Esophagus muscularis mucosa (tissue), 4 donors: ENCODE measurements around the gene NCOA7.

ENCODE experiments used
- EP300 ChIP-seq: sonication (generic); formaldehyde crosslinking; IDR thresholded peaks from one replicate; pipeline ENCODE4 v1.6.1; 2017; ENCODE audit warnings: antibody characterized with exemption
- POLR2A ChIP-seq: fragments of 450-650 bp; IDR thresholded peaks from one replicate; pipeline ENCODE4 v1.6.1; 2017; ENCODE audit warnings: antibody characterized with exemption, moderate library complexity, mild to moderate bottlenecking, low read depth
- POLR2AphosphoS5 ChIP-seq, 2 donors: sonication (generic); formaldehyde crosslinking; IDR thresholded peaks; one replicate each; pipeline ENCODE4 v1.6.1; 2017; ENCODE audit warnings: antibody characterized with exemption in 2 of 2
- TF ChIP-seq, protein P1 (sequence below), 3 experiments: fragments of 200-600 bp in 2 of 3; fragments of 450-650 bp in 1 of 3; sonication (generic) in 2 of 3; IDR thresholded peaks; one replicate each; pipeline ENCODE4 v1.5.1; 2017 to 2019; ENCODE audit warnings: antibody characterized with exemption in 3 of 3, mild to moderate bottlenecking in 2 of 3, moderate library complexity in 1 of 3

DNA sequence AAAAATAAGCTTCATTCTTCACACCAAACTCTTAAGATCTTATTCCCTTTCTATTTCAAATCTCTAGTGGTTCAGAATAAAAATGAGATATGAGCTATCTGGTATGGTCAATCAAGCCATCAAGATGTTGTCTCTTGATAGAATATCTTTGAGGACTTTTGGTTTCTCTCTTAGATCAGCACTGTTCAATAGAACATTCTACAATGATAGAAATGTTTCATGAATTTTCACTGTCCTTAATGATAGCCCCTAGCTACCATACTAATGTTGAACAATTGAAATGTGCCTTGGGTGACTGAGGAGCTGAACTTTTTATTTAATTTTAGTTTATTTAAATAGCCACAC is 141.7 kb downstream of the NCOA7 start:
- TF ChIP-seq, protein P1, sequence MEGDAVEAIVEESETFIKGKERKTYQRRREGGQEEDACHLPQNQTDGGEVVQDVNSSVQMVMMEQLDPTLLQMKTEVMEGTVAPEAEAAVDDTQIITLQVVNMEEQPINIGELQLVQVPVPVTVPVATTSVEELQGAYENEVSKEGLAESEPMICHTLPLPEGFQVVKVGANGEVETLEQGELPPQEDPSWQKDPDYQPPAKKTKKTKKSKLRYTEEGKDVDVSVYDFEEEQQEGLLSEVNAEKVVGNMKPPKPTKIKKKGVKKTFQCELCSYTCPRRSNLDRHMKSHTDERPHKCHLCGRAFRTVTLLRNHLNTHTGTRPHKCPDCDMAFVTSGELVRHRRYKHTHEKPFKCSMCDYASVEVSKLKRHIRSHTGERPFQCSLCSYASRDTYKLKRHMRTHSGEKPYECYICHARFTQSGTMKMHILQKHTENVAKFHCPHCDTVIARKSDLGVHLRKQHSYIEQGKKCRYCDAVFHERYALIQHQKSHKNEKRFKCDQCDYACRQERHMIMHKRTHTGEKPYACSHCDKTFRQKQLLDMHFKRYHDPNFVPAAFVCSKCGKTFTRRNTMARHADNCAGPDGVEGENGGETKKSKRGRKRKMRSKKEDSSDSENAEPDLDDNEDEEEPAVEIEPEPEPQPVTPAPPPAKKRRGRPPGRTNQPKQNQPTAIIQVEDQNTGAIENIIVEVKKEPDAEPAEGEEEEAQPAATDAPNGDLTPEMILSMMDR (IDR thresholded peaks at IDR 0.05) = no peak
- TF ChIP-seq EP300 (no peak), POLR2A (no peak), POLR2AphosphoS5 (IDR thresholded peaks at IDR 0.05) (no peak)
